ENCODE results near the gene TGFBR2.

GRCh38 chr3:30662836-30663235 is 56.4 kb downstream of the TGFBR2 start:
- TF ChIP-seq CTCF (IDR thresholded peaks at IDR 0.05) (no peak), POLR2A (IDR thresholded peaks at IDR 0.05) (no peak), POLR2AphosphoS5 (IDR thresholded peaks at IDR 0.05) (no peak)
